ENCODE data around the gene DLG2.
"Not testable (repeated sequence)": the region's sequence is repeated elsewhere in the genome, so short reads cannot be mapped to it uniquely, and the experiment has no call there.

DLG2 gene

DNA sequence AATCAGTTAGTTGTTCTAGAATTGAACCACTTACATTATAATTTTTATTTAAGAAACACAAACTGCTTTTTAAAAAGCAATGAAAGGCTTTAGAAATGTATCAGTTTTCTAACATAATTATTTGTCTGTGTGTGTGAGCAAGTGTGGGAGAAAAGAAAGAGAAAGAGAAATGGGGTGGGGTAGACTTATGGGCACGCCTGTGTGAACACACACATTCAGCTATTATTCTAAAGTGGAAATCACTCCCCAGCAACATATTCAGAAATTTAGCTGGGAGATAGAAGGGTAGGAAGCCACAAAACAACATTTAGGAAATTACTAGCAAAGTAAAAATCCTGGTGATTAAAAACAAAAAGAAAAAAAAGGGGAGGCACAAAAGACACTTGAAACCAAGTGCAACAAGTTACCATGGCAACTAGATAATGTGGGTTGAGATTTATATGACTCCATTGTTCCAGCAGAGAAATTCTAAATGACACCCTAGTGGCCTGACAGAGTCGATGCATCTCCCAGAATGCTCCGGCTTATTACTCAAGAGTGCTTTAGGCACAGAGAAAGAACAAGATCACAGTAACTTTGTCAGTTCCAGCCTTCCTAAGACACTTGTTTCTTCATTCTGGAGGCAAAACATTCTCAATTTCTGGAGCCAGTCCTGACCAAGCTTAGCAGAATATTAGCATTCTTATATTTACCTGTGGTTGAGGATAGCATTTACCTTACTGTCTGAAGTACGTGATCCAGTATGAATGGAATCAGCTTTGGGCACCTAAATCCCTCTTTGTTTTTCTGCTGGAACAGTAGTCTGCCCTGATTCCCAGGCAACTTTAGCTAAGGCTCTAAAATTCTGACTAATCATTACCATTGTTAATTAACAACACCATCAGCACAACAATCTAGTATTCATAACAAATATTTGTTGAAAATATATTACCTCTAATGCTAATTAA, 444.4 kb downstream of the DLG2 start:
- DNase-seq = no peak

DNA sequence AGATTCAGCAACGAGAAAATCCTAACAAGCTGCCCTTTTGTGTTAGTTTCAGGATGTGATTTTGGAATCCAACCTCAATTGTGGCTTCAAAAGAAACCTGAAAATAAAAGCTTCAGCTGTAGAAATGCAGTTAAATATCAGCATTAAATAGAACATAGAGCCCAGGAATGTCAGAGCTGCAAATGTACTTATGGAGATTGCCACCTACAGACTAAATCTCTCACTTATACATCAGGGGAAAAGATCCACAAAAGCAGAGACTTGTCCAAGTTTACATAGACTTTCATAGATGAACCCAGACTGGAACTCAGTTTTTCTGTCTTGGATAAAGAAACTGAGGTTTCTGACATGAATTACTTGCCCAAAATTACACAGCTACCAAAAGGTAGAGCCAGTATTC, 446.6 kb downstream of the DLG2 start:
- no peak for DNase-seq

DNA sequence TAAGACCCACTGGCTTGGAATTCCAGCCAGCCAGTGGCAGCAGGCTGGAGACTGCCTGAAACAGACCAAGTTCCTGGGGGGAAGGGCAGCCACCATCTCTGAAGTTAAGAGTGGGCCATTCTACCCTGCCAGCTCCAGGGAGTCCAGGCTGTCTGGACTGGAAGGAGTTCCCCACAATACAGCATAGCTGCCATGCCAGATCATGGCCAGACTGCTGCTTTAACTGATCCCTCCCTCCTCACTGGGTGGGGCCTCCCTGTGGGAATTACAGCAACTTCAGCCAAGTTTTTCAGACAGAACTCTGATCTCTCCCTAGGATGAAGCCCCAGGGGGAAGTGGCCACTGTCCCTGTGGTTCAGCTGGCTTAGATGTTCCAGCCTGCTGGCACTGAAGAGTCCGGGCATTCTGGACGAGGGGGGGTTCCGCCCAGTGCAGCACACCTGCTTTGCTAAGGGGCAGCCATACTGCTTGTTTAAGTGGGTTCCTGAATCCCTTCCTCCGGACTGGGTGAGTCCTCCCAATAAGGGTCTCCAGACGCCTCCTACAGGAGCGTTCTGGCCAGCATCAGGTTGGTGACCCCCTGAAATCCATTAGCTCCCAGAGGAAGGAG, 455.4 kb downstream of the DLG2 start:
- DNase-seq = no peak

DNA sequence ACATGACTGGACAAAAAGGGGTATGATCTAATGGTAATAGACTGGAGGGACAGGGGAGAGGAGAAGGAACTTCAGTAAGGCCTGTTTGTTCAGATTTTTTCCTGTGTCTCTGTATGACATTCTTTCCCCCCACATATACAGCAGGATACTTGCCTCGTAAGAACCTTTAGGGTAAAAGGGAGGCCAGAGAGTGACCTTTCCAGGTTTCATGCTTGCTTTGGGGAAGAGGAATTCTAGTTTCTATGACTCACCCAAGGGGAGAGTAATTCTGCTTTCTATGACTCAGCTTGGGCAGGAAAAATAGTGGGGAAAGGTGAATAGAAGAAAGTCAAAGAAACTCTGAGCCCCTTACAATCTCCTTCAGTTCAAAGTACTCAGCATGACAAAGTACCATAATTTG, 457.0 kb downstream of the DLG2 start:
- DNase-seq = no peak

DNA sequence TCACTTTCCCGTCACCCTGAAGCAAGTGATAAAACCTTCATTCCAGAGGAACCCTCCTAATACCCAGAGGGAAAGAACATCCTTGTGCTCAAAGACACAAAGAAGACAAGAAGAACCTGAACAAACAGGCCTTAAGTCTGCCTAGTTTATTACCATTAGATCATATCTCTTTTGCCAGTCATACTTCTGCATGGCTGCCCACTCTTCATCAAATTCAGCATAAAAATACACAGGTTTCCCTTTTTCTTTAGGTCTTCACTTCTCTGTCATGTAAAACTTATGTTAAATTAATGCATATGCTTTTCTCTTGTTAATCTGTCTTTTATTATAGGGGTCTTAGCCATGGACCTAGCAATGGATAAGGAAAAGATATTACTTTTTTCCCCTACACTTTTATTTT, 459.7 kb downstream of the DLG2 start:
- no peak for DNase-seq

DNA sequence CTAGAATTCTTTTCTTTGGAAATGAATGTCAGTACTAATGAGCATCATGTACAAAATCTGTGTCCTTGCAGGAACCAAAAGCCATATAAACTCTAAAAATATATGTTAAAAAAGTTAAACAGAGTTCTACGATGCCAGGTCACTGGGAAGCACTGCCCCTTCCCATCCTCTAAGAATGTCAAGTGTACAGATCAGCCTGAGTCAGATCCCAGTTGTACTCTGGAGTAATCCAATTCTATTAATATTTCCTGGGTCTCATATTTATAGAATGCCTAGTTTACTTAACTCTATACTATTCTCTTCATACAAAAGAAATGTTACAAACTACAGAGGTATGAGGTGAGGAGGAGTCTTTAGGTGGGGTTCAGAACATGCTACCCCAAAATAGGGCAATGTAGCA, 460.1 kb downstream of the DLG2 start:
- no peak for DNase-seq

DNA sequence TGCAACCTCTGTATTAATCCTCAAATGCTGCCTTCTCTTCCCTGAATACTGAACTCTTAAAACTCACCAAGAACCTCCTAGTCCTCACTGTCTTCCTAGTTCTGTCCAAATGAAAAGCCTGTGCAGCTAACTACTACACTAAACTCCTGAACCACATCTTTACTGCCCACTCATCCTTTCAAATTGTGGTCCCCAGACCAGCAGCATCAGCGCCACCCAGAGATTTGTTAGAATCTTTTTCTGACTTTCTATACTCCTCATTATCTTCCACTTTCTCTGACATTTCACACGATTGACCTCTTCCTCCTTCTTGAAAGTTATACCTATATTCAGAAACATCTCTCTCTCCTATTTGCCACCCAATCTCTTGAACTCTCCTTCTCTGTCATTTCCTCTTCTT, 461.3 kb downstream of the DLG2 start:
- DNase-seq = no peak

DNA sequence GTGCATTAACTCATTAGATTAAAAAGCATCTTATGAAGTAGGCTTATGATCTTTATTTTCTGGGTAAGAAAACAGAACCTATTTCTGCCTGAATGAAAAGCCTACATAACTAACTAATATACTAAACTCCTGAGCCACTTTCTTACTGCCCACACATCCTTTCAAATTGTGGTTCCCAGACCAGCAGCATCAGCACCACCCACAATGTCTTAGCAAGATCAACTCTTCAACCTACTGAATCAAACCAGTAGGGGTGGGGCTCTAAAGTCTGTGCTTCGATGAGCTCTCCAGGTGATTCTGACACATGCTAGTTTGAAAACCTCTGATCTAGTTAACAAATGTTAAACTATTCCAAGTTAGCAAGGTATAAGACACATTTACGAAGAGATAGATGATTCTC, 462.4 kb downstream of the DLG2 start:
- no peak for DNase-seq

DNA sequence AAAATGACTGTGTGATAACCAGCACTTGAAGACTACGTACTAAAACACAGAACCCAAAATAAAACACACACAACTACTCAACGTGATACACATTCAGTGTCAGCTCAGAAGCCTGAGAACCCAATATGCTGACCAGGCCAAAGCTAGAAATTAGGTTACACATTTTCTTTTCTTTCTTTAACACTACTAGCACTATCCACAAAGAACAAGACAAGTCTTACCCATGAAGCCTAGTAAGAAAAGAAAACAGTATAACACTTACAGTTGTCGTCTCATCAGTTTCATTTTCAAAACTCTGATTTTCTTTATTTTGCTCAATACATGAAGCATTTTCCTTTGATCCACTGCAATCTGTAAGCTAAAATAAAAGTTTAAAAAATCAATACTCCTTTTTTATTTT, 472.9 kb downstream of the DLG2 start:
- DNase-seq = no peak

DNA sequence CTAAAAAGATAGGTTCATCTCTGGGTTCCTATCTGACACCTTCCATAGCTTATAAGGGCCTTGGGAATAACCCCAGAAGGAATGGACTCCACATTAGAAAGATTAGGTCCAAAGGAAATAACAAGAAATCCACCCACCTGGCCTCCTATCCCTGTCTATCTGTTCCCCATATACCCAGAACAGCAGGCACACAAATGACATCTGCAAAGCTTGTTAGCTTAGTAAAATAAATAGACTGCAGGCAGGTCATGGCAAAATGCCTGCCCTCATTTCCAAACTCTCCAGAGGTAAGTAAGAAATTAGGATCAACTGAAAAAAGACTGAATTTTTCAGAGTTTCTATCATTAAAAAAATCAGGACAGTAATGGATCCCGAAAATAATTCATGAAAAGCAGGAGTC, 489.5 kb downstream of the DLG2 start:
- DNase-seq = no peak

DNA sequence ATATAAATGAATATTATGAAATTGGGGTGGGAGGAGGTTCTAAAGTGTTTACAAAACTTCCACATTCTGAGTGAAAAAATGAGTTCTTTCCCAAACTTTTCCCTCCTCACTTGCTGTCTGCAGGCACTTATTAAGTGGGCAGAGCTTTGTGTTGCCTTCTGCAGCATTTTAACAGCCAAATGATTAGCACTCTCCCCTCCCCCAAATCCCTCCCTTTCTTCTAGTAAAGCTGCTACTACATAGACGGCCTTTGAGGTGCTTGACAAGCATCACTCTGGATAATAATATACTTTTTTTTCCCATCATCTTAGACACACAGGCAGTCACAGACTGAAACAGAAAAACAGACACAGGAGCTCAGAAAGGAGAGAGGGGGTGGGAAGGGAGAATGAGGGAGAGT, 493.5 kb downstream of the DLG2 start:
- DNase-seq = no peak

DNA sequence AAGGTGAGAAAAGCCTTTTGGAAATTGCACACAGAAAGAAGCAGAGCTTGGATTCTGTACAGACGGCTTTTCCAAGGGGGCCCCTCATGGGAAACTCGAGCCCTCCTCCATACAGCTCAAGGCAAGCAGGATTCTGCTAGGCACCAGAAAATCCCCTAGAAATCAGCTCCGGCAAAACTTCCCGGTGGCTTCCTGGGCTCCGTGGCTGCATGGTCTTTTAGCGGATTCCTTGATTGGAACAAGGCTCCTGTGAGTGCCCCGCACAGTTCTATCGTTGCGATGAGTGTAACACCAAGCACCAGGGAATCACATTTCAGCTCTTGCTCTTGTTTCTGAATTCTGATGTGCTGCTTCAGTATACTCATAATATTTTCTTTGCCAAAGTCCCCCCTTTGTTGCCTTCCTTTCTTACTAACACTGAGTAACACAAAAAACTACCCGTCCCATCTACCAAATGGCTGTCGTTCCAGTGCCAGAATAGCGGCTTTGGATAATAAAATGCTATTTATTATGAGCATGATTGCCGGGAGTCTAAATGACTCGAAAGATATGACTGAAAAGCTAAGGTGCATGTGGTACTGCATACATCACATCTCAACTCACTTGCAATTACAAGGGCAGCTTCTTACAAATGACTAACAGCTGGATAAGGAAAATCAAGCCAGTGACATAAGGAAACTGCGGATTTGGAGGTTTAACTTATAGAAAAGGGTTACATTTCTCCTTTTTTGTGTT, 494.1 kb downstream of the DLG2 start:
- no peak for DNase-seq

DNA sequence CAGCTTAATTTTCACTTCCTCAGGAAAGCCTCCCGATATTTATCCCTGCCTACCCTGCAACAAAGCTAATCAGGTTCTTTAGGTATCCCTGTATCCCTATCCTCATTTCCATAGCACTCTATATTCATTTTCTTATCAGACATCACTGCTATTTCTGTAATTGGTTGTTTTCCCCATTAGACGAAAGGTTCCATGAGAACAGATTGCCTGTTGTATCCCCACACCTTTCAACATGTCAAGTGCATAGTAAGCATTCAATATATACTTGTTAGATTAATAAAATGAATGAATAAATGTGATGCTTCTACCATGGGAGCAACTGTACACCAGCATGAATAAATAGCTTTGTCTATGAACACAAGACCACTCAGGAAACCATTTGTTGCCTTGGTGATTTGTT, 499.8 kb downstream of the DLG2 start:
- no peak for DNase-seq

DNA sequence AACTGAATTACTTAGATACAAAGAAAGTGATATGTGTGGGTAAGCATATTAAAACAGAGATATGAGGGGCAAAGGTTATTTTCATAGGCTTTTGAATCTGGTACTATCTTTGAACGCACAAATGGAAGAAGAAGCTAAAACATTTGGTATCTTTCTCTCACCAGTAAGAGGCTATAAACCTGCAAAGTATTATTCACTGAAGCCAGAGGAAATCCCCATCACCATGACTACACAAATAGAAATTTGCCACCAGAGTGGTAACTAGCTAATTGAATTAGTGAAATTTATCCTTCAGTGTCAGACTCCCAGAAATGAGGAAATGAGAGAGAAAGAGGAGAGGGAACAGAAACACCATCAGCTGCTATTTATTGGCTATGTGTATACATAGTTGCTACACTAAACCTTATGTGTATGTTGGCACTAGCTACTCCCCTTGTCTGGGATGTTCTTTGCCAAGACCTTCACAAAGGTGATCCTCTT, 503.4 kb downstream of the DLG2 start:
- DNase-seq = no peak

DNA sequence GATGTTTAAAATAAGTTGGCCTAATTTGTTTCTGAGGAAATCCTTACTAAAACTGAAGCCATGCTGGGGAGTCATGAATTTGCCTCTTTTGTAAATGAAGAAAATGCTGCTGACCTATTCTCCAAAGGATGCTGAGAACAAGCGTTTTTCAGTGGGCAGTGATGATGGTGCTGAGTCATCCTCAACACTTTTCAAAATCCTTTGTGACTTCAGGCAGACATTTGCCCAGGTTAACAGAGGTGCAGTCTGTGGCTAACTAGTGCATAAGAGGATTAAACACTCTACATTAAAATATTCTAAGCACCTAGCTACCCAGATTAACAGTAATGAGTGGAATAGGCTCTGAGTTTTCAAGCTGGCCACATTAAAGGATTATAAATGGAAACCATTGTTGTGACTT, 509.0 kb downstream of the DLG2 start:
- DNase-seq = no peak

DNA sequence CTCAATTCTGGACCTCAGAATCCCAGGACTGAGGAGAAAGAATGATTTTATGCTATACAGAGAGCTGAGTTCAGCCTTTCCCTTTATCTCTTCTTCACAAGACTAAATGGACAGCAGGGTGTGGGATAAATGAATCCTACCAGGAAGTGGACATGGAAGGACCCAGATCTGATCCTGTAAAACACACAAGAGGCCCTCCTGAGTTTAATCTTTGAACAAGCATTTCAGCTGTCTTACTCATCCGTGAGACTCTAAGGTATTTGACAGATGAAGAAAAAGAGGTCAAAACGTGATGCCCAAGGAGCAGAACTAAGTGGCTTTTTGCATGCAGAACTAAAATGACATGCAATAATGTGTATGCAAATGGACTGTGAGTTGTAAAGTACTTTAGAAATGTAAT, 511.3 kb downstream of the DLG2 start:
- no peak for DNase-seq

DNA sequence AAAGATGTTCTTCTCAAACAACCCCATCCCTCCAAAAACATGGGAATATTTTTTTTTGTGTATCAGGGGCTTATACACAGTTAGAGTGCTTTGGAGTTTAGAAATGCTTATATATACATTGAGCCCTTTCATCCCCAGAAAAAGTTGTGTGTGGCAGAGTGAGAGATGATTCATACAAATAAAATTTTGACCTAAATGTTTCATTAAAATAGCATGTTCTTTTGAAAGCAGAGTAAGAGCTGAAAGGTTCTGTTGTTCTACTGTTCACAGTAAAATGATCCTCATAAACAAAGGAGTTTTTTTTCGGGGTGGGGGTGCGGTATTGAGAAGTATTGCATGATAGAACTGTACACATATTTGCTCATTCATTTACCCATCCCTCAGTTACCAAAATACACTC, 512.4 kb downstream of the DLG2 start:
- no peak for DNase-seq

DNA sequence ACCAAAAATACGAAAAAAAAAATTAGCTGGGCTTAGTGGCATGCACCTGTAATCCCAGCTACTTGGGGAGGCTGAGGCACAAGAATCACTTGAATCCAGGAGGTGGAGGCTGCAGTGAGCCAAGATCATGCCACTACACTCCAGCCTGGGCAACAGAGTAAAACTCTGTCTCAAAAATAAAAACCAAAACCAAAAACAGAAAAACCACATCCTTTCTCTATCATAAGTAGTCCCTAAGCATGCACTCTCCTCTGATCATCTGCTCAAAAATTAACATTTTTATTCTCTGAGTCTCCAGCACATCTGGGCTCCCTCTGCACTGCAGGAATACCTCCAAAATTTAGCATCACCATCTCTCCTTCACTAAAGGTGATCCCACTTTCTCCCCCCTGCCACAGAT, 516.9 kb downstream of the DLG2 start:
- DNase-seq = not testable (repeated sequence)

DNA sequence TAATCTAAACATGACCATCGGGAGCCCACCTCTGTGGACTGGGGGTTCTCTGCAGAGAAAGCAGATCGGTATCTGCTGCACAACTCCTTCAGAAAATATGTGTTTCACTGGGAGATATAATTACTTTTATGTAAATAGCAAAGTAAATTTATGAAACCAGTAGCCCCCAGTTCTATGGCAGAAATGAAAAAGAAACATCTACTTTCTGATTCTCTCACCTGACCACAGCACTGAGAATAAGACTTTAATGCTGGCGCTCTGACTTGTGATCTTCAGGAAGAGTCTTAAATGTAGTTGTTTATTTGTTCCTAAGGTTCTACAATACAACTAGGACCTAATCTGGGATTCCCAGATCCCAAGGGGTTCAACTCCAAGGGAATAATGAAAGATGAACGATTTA, 518.0 kb downstream of the DLG2 start:
- DNase-seq = no peak

DNA sequence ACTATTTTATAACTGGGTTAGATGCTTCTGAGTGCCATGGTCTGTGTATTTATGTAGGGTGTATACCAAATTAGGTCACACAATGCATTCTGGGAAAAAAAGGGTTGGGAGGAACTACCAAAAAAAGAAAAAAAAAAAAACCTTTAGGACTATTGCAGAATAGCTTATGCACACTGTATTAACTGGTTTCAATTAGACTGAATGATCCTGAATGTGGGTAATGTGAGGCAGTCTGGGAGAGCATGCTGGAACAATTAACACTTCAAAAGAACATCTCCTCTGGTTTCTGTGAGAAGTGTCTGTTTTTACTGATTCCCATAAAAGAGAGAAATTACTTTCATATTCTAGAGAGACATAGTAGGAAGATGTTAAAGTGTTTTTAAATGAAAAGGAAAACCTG, 521.3 kb downstream of the DLG2 start:
- DNase-seq = no peak

DNA sequence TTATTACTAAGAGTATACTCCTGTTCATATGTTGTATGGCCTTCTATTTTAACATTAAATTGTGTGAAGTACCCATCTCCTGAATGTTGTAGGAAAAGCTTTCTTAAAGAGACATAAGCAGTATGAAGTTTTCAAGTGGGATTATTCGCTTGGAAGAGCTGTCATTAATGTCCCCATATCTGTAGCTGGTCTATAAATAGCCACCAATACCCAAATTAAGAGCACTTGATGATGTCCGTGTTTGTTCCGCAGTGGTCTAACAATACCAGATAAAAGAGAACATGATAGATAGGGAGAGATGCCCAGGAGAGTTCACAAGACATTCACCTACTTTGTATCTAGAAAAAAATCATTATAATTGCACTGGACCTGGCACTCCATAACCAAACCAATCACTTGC, 527.6 kb downstream of the DLG2 start:
- no peak for DNase-seq

DNA sequence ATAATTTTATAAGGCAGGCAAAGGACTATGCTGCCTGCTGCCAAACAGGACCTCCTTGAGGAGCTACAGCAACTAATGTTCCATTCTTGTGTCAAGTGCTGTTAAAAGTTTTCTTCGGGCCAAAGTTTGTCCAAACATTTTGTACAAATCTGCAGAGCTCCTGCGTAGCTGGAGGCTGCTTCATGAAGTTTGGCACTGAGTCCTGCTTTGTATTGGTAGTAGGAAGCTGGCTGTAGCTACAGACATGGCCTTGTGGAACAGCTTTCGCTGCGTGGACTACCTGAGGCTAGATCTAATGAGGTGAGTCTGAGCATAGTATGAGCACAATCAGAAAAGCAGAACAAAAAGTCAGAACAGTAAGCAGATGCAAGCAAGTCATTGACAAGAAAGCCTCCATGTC, 528.1 kb downstream of the DLG2 start:
- DNase-seq = no peak

DNA sequence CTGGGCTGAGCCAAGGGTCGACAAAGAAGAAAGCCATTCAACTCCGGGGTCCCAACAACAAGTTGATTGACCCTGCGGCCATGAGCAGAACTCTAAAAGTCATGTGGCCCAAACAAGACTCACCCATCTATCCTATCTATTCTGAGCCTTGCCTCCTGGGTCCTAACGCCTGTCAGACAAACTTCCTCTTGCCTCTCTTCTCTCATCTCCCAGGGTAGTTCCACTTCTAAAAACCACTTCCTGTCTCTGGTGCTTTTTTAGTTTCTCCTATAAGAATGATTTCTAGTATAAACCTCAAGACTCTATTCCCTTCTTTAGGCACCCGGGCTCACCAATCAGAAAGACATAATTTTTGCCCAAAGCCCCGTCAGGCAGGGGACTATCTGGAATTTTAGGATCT, 530.2 kb downstream of the DLG2 start:
- DNase-seq = no peak

DNA sequence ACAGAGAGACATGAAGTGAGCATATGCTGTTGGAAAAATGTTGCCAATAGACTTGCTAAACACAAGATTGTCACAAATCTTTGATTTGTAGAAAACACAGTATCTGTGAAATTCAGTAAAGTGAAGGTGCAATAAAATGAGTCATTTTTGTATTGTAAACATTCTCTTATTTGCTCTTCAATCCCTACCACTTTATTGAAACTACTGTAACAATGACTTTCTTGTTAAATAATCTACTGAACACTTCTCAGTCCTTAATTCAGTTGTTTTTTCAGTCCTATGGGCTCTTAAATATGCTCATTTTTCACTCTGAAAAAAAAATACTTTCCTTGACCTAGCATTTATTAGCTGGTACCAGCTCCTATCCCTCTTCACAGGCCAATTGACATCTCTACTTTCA, 531.9 kb downstream of the DLG2 start:
- no peak for DNase-seq
